ENCODE results near the gene GRAMD1B. TPM values are rescaled to one million over a fixed set of nuclear protein-coding genes. Genes with fewer than 3 reads are reported as not detected.

GRAMD1B gene
- total RNA-seq, 1 experiment from 2014 or later = 4.2 TPM

- no peak for DNase-seq (ENCODE audit: low read depth)
- in situ Hi-C loops (cut with HindIII; ENCODE audit: low pct_unique_long_range_greater_than_20kb, low sequenced_read_pairs) = no loop called here
Observed at GRCh38 chr11:123544631-123545375, 114.7 kb downstream of the GRAMD1B start.

- in situ Hi-C loops (cut with HindIII; ENCODE audit: low pct_unique_long_range_greater_than_20kb, low sequenced_read_pairs) = no loop called here
- no peak for DNase-seq (ENCODE audit: low read depth)
Observed at GRCh38 chr11:123545726-123546270, 115.7 kb downstream of the GRAMD1B start.

- no peak for DNase-seq (ENCODE audit: low read depth)
- in situ Hi-C loops (cut with HindIII; ENCODE audit: low pct_unique_long_range_greater_than_20kb, low sequenced_read_pairs) = no loop called here
Observed at GRCh38 chr11:123546515-123546914, 116.4 kb downstream of the GRAMD1B start.

- in situ Hi-C loops (cut with HindIII; ENCODE audit: low pct_unique_long_range_greater_than_20kb, low sequenced_read_pairs) = no loop called here
- DNase-seq (ENCODE audit: low read depth) = no peak
Observed at GRCh38 chr11:123547180-123547579, 117.1 kb downstream of the GRAMD1B start.

- no peak for DNase-seq (ENCODE audit: low read depth)
- in situ Hi-C loops (cut with HindIII; ENCODE audit: low pct_unique_long_range_greater_than_20kb, low sequenced_read_pairs) = no loop called here
Observed at GRCh38 chr11:123548774-123549173, 118.7 kb downstream of the GRAMD1B start.

GRCh38 chr11:123549926-123550917 lies 120.2 kb downstream of the GRAMD1B start:
- in situ Hi-C loops (cut with HindIII; ENCODE audit: low pct_unique_long_range_greater_than_20kb, low sequenced_read_pairs) = no loop called here
- DNase-seq (ENCODE audit: low read depth) = no peak

- no peak for DNase-seq (ENCODE audit: low read depth)
- in situ Hi-C loops (cut with HindIII; ENCODE audit: low pct_unique_long_range_greater_than_20kb, low sequenced_read_pairs) = no loop called here
Observed at GRCh38 chr11:123551079-123551478, 121.0 kb downstream of the GRAMD1B start.

GRCh38 chr11:123556633-123557032 lies 126.6 kb downstream of the GRAMD1B start:
- in situ Hi-C loops (cut with HindIII; ENCODE audit: low pct_unique_long_range_greater_than_20kb, low sequenced_read_pairs) = no loop called here

GRCh38 chr11:123558536-123559315 lies 128.7 kb downstream of the GRAMD1B start:
- in situ Hi-C loops (cut with HindIII; ENCODE audit: low pct_unique_long_range_greater_than_20kb, low sequenced_read_pairs) = no loop called here

More at GRCh38 chr11:123556633-123557032, 126.6 kb downstream of the GRAMD1B start:
- DNase-seq (ENCODE audit: low read depth) = no peak

GRCh38 chr11:123559523-123559955 lies 129.5 kb downstream of the GRAMD1B start:
- DNase-seq (ENCODE audit: low read depth) = no peak
- in situ Hi-C loops (cut with HindIII; ENCODE audit: low pct_unique_long_range_greater_than_20kb, low sequenced_read_pairs) = no loop called here

More at GRCh38 chr11:123558536-123559315, 128.7 kb downstream of the GRAMD1B start:
- DNase-seq (ENCODE audit: low read depth) = no peak

- DNase-seq (ENCODE audit: low read depth) = no peak
- in situ Hi-C loops (cut with HindIII; ENCODE audit: low pct_unique_long_range_greater_than_20kb, low sequenced_read_pairs) = no loop called here
Observed at GRCh38 chr11:123560006-123560405, 129.9 kb downstream of the GRAMD1B start.

- in situ Hi-C loops (cut with HindIII; ENCODE audit: low pct_unique_long_range_greater_than_20kb, low sequenced_read_pairs) = no loop called here
- DNase-seq (ENCODE audit: low read depth) = no peak
Observed at GRCh38 chr11:123561431-123561800, 131.3 kb downstream of the GRAMD1B start.

- in situ Hi-C loops (cut with HindIII; ENCODE audit: low pct_unique_long_range_greater_than_20kb, low sequenced_read_pairs) = no loop called here
- no peak for DNase-seq (ENCODE audit: low read depth)
Observed at GRCh38 chr11:123562158-123562557, 132.1 kb downstream of the GRAMD1B start.

GRCh38 chr11:123562829-123563228 lies 132.8 kb downstream of the GRAMD1B start:
- DNase-seq (ENCODE audit: low read depth) = no peak
- in situ Hi-C loops (cut with HindIII; ENCODE audit: low pct_unique_long_range_greater_than_20kb, low sequenced_read_pairs) = no loop called here

GRCh38 chr11:123564221-123564620 lies 134.2 kb downstream of the GRAMD1B start:
- DNase-seq (ENCODE audit: low read depth) = no peak
- in situ Hi-C loops (cut with HindIII; ENCODE audit: low pct_unique_long_range_greater_than_20kb, low sequenced_read_pairs) = no loop called here

GRCh38 chr11:123566852-123567251 lies 136.8 kb downstream of the GRAMD1B start:
- no peak for DNase-seq (ENCODE audit: low read depth)
- in situ Hi-C loops (cut with HindIII; ENCODE audit: low pct_unique_long_range_greater_than_20kb, low sequenced_read_pairs) = no loop called here

- in situ Hi-C loops (cut with HindIII; ENCODE audit: low pct_unique_long_range_greater_than_20kb, low sequenced_read_pairs) = no loop called here
- DNase-seq (ENCODE audit: low read depth) = no peak
Observed at GRCh38 chr11:123567466-123567865, 137.4 kb downstream of the GRAMD1B start.

- in situ Hi-C loops (cut with HindIII; ENCODE audit: low pct_unique_long_range_greater_than_20kb, low sequenced_read_pairs) = no loop called here
- no peak for DNase-seq (ENCODE audit: low read depth)
Observed at GRCh38 chr11:123568367-123568870, 138.3 kb downstream of the GRAMD1B start.

All from Caki2 (cell line).